HG03159 (cell line): ENCODE results near the gene TM9SF2.
"Not testable (repeated sequence)": the region's sequence is repeated elsewhere in the genome, so short reads cannot be mapped to it uniquely, and the experiment has no call there.

Experiments used
- ATAC-seq: cut with Tn5 transposase; IDR thresholded peaks from one replicate; pipeline ENCODE4 v1.9.1; 2021; ENCODE audit warnings: mild to moderate bottlenecking, moderate library complexity; ENCODE audit not compliant: unreplicated experiment

Gene TM9SF2

DNA sequence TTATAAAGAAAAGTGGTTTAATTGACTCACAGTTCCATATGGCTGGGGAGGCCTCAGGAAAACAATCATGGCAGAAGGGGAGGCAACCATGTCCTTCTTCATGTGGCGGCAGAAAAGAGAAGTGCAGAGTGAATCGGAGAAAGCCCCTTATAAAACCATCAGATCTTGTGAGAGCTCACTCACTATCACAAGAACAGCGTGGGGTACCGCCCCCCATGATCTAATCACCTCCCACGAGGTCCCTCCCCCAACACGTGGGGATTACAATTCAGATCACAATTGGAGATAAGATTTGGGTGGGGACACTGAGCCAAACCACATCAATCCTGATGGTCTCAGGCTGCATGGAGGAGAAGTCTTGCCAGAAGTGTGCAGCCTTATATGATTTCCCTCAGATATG, 26.0 kb downstream of the TM9SF2 start:
- ATAC-seq, result no peak

DNA sequence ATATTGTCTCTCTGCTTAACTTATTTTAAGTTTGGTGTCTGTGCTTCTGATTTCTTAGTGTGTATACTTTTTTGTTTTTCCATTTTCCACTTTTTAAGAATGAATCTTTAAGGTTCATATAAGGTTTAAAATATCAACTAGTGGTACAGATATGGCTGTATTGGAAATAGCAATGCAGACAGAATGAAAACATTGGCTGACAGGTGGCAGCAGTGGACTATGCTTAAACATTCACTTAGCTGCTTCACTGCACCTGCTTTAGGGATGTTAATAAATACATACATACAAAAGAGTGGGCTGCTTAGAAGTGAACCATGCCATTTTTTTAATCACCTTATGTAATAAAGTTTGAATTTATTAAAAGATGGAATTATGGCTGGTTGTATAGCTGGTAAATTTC, 27.3 kb downstream of the TM9SF2 start:
- ATAC-seq, result no peak

DNA sequence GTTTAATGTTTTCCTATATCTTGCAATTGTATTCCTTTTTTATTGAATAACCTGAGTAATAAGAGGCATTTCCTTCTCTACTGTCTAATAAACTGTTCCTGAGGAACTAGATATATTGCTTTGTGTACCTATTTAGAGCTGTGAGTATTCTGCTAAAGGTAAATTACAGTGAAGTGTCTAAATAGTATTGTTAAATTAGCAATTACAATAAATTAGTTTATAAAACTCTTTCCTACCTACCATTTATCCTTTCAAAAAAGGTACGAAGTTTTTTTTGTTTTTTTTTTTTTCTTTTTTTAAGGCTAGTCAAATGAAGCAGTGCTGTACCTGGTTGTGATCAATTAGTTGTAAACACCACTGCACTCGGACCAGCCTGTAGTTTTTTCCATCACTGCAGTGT, 34.8 kb downstream of the TM9SF2 start:
- ATAC-seq, result no peak

DNA sequence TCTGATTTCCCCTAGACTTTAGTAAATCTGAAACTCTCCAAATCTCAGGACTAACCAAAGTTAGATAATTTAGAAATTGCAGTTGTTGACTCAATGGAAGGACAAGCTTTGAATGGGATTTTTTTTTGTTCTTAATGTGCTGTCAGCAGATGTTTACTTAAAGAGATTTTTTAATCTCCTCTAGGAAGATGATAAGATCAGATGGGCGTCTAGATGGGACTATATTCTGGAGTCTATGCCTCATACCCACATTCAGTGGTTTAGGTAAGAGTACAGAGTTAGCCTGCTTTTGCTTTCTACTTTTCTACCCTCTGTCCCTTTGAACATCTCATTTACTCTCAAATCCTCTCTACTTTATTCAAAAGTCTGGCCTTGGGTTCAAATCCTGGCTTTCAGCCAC, 39.3 kb downstream of the TM9SF2 start:
- no peak for ATAC-seq

DNA sequence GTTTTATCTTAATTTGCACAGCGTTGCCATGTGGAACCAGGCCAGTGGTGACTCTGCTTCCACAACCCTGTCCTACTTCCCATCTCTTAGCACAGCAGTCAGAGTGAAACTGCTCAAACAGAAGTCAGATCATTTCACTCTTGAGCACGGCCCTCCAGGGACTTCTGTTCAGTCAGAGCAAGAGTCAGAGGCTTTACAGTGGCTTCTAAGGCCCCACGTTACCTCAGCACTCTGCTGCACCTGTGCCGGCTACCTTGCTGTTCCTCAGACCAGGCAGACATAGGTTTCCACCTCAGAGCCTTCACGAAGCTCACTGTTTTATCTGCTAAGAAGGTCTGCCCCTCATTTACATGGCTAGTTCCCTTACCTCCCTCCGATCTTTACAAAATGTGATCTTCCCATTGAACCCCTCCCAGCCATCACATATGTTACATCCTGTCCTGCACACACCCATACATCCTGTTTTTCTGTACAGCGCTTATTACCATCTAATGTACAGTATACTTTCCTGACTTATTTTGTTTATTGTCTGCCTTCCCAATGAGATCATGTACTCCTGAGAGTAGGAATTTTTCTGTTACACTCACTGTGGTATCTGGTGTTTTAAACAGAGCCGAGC, 41.6 kb downstream of the TM9SF2 start:
- ATAC-seq, result peak; percentile 99

DNA sequence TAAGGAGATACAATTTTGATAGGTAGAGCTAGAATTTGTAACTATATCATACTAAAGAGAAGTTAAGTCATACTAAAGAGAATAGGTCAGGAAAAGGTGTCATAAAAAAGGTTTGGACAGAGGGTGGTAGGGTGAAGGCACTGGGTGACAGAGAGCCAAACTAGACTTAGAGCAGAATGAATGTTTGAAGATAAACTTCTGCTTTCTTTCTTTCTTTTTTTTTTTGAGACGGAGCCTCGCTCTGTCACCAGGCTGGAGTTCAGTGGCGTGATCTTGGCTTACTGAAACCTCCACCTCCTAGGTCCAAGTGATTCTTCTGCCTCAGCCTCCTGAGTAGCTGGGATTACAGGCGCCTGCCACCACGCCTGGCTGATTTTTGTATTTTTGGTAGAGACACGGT, 44.1 kb downstream of the TM9SF2 start:
- no peak for ATAC-seq

DNA sequence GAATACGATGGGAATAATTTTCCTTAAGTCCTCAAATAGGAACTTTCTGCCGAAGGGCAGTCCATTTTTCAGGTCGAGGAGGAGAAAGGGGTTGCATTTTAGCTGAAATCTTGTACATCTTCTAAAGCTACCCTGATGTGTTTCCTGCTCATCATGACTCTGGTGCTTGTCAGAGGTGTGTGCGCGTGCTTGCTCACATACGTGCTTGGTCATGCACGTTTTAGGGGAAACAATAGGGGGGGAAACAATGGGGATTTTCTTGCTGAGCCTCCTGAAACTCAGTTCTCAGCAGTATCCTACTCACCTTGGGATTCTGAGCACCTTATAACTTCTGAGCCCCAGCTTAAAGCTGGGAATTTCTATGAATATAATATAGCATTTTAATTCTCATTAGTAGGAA, 44.7 kb downstream of the TM9SF2 start:
- no peak for ATAC-seq

DNA sequence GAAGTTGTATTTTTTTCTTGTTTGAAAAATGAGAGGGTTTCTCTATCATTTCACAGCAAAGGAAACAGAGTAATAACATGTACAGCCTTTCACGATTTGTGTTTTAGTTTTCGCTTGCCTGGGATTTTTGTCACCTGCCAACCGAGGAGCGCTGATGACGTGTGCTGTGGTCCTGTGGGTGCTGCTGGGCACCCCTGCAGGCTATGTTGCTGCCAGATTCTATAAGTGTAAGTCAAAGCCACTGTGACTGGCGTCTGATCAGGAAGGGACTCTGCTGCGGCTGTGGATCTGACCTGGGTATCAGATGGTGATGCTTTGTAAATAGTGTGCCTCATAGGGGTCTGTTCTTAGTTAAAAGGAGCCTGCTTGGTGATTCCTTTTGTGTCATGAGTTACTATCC, 45.6 kb downstream of the TM9SF2 start:
- ATAC-seq, result no peak

DNA sequence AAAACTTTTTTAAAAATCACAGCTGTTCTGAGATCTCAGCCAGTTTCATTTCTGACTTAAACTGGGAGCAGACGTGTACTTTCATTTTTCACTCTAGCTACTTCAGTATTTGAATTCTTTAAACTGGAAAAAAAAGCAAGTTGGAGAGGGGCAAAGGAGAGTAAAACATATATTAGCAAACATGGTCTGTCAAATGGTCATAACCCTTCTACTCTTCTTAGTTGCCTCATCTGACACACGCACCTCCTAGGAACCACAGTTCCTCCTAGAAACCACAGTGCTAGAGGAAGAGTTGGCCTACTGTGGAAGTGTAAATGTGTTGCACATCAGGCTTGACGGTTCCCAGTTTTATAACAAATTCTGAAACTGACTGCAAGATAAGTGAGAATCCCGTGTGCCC, 47.2 kb downstream of the TM9SF2 start:
- ATAC-seq, result peak; percentile 60

DNA sequence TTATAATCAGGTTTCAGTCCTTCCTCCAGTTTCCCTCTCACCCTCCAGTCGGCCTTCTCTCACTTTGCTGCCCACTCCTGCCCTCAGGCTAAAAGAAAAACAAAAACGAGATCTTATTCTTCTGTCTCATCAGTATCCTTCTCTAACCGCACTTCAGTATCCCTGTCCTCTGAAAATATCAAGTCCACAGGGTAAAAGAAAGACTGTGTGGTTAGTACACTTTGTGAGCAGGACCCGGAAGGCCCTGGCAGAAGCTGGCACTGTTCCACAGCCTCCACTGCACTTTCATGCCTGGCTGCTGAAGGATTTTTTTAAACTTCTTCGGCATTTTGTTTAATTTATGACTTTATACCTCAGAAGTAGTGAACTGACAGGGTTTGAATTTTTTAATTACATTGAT, 51.8 kb downstream of the TM9SF2 start:
- ATAC-seq, result no peak

DNA sequence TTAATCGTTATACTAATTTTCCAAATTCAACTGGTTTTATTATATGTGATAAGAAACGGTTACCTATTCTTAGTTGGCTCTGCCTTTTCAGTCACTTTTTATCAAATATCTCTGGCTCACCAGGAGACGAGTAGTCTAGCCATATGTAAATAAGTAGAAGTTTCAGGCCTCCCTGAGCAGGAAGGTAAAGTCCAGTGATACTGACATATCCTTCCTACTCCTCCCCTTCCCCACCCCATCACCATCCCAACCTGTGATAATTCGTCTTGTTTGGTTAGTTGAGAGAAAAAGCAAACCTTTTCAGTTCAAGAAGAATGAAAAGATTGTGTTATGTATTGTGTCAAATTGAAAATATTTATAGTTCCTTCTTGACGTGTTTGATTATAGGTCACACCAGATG, 53.9 kb downstream of the TM9SF2 start:
- no peak for ATAC-seq

DNA sequence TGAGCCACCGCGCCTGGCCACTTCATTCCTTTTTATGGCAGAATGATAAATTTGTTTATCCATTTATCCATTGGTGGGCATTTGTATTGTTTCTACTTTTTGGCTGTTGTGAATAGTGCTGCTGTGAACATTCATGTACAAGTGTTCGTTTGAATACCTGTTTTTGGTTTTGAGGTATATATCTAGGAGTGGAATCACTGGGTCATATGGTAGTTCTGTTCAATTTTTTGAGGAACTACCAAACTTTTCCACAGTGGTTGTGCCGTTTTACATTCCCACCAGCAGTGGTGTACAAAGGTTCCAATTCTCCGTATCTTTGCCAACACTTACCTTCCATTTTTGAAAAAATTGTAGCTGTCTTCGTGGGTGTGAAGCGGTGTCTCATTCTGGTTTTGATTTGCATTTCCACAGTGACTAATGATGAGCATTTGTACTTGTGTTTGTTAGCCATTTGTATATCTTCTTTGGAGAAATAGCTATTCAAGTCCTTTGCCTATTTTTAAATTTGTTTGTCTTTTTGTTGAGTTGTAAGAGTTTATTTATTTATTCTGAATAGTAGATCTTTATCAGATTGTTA, 55.7 kb downstream of the TM9SF2 start:
- ATAC-seq, result no peak

DNA sequence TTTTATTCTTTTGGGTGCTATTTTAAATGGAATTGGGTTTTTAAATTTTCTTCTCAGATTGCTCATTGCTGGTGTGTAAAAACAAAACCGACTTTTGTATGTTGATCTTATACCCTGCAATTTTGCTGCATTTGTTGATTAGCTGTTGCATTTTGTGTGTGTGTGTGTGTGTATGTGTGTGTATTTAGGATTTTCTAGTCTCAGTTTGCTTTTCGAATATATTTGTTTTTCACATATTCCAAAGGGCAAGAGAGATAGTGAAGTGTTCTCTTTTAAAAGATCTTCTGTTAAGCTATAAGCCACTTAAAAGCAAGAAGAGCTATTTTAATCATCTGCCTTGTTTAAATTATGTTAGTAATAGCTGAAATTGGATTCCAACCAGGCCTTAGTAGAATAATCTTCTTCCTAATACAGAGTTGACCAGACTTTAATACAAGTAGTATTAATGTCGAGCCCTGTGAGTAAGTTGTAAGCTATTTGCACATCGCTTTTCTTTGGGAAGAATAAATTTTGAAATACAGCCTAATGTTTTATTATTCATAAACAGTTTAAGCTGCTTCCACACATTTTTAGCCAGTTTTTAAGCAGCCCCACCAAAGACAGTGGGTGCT, 57.4 kb downstream of the TM9SF2 start:
- ATAC-seq, result no peak

DNA sequence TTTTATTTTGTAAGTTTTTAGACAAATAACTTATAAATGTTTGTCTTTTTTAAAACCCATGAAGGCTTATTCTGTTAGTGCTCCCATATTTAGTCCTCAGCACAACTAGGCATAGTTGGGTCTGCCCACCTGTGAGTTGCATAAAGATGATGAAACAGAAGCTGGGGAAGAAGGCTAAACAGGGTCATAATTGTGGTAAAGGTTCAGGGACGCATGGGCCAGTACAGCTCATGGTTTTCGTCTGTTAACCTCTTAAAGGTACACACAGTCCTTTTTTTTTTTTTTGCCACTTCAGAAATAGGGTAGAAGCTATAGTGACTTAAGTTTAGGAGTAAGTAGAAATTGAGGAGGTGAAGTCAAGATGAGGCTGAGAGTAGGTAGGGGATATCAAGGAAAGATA, 58.3 kb downstream of the TM9SF2 start:
- ATAC-seq, result no peak

DNA sequence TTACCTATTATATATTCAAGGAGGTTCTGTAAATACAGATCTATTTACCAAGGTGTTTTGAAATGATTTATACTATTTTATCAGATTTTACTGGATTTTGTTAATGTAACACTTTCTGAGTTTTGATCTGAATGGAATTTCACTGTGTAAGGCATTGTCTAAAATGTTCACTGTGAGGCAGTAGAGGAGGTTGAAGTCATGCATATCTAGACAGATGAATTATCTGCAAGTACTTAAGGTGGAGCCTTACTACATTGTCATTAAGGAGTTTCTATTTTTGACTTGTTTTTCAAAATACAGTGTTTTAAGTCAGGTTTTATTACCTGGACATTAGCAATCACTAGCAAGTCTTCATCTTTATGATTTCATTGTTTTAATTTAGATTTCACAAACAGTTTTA, 62.1 kb downstream of the TM9SF2 start:
- no peak for ATAC-seq

DNA sequence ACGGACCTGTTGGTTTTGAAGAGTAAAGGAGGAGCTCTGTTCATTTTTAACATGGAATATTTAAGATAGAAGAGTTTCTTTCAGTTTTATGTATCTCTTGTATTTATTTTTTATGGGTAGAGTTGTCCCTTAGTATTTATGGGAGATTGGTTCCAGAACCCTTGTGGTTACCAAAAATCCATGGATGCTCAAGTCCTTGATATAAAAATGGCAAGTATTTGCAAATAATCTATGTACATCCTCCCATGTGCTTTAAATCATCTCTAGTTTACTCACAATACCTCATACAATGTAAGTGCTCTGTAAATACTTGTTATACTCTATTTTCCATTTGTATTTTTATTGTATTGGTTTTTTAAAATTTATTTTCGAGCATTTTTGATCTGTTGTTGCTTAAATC, 63.1 kb downstream of the TM9SF2 start:
- ATAC-seq, result no peak

DNA sequence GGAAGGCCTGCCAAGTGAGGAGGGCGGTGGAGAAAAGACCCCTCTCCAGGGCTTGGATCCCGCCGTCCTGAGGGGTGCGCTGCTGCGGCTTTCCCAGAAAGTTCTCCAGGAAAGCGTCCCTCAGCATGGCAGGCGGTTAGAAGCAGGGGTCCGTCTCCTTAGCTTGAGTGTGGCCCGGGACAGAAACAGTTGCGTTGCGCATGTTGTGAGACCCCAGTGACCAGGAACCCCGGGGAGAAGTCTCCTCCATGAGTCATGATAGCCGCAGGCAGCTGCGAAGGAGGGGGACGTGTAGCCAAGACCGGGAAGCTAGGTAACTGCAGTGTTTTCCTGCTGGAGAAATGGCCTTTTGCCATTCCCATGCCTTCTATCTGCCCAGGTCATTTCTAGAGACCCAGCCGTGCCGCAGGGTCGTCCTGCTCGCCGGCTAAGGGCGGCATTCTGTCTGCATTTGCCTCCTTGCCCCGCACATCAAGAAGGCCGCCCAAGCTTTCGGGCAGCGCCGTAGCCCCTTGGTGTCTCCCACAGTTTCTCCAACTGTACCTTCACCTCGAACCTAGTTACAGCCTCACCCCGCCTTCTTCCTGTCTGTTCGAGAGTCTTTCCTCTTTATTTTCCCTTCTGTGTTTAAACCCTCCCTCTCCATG, 64.3 kb downstream of the TM9SF2 start:
- ATAC-seq, result no peak

DNA sequence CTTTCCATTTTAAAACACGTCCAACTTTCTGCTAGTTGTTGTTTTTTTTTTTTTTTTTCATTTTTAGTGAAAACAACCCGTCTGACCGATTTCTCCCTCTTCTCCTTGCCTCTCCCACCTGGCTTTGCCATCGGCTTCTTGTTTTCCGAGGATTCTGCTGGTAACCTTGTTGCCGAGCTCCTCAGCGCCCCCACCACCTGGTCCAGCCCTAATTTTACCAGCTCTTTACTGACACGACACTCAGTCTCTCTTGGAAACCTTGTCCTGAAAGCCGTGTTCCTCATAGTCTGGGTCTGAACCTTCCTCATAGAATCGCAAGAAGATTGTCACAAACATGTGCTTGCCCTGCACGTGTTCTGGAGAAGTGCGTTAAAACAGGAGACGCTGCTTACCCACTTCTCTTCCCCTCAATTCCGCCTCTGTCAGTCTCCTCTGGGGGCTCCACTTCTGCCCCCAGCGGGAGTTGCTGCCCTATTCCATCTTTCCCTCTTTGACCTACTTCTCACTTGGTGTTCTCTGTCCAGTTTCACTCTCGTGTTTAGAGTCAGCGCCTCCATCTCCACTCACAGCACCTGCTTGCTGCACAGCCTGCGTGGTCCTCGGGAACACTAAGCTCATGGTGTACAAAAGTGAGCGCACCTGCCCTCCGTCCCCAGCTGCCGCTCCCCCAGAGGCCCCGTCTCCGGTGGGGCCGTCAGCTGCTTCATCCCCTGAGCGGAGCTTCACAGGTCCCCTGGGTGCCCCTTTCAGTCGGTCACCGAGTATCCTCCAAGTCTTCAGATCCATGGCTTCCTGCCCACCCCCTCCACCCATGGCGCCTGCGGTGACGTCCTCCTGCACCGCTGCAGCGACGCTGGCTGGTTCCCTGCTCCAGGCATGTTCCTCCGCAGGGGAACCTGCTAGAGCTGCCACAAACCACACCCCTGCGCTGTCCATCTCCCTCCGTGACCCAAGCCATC, 65.1 kb downstream of the TM9SF2 start:
- no peak for ATAC-seq

DNA sequence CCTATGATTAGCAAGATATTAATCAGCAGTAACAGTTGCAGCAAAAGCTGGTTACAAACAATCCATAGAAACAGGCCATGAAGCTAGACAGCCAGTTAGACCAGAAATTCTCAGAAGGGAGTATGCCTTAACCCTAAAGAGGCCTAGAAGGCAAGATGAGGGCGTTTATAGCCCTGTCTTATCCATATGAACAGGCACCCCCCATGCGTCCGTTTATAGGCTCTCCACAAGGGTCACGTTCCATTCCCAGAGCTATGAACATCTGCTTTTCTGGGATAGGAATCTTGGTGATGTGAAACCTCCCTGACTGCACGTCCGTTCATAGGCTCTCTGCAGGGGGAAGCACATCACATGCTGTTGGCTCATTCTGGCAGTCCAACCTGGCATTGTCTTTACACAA, 67.6 kb downstream of the TM9SF2 start:
- not testable (repeated sequence) for ATAC-seq

DNA sequence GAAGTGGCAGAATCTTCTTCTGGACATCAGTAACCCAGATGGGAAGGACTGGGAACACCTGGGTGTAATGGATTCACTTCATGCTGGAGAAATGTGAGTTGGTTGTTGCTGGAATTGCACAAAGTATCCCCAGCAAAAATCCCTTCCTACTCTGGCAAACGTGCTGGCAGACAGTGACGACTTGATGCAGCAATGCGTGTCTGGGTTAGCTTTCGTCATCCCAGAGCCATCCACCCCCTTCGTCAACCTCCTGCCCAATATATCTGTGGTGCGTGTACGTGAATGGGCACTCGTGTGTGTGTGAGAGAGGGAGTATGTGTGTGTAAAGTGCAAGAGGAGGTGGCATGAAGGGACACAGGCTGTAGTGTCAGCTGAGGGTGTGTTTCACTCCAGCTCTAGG, 70.9 kb downstream of the TM9SF2 start:
- no peak for ATAC-seq

DNA sequence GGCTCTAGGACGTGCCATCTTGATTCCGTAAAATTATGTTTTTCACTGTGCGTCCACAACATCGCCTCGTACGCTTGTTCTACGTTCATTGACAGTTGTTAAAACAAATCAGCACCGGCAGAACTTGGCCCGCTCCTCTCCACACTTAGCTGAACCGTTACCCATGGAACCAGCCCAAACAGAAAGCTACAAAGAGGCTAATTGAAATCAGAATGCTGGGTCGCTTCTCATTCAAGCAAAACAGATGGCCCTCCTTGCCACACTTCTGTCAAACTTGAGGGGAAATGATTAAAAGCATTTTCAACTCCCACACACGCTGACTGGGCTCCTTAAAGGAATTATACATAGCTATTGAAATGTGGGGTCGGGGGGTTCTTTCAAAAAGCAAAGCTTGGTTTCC, 71.6 kb downstream of the TM9SF2 start:
- no peak for ATAC-seq
